Fibroblast of lung (primary cell): ENCODE data around the gene NACA2. TPM values are rescaled to one million over a fixed set of nuclear protein-coding genes. Genes with fewer than 3 reads are reported as not detected.

Experiments used
- DNase-seq, 2 donors: peaks; one replicate each; pipeline versions ENCODE4 v3.0.0 to v3.0.0-alpha.2; 2010; ENCODE audit warnings: low read depth in 2 of 2
- H2AFZ ChIP-seq: 2 replicates; pipeline ENCODE4 v1.5.1; 2012; ENCODE audit warnings: low read length, control low read depth, inconsistent platforms
- H3K27ac ChIP-seq: 2 replicates; pipeline ENCODE4 v1.5.1; 2011; ENCODE audit warnings: low read length, control low read depth; ENCODE audit not compliant: insufficient read depth
- H3K27me3 ChIP-seq: 2 replicates; pipeline ENCODE4 v1.5.1; 2011; ENCODE audit warnings: mild to moderate bottlenecking, low read length; ENCODE audit not compliant: control insufficient read depth, insufficient read depth
- H3K36me3 ChIP-seq: 2 replicates; pipeline ENCODE4 v1.5.1; 2011; ENCODE audit warnings: low read length; ENCODE audit not compliant: control insufficient read depth, insufficient read depth
- H3K4me1 ChIP-seq: 2 replicates; pipeline ENCODE4 v1.5.1; 2011; ENCODE audit warnings: low read length; ENCODE audit not compliant: control insufficient read depth, insufficient read depth; ENCODE audit errors: extremely low read depth
- H3K4me2 ChIP-seq: 2 replicates; pipeline ENCODE4 v1.5.1; 2011; ENCODE audit warnings: low read length, control low read depth; ENCODE audit not compliant: insufficient read depth; ENCODE audit errors: extremely low read depth
- H3K4me3 ChIP-seq, 4 experiments: fragments of 200-600 bp in 1 of 4; sonication (generic) in 1 of 4; replicated peaks in 1 of 4; 2 replicates each; pipeline ENCODE4 v1.5.1; 2011 to 2016; ENCODE audit warnings: low read length in 4 of 4, low read depth in 3 of 4, mild to moderate bottlenecking in 3 of 4, control low read depth in 2 of 4, inconsistent platforms in 1 of 4, mixed read lengths in 1 of 4; ENCODE audit not compliant: insufficient read depth in 1 of 4; ENCODE audit errors: control extremely low read depth in 1 of 4
- H3K79me2 ChIP-seq: 2 replicates; pipeline ENCODE4 v1.5.1; 2012; ENCODE audit warnings: mild to moderate bottlenecking, low read length, inconsistent platforms; ENCODE audit not compliant: control insufficient read depth, insufficient read depth
- H3K9ac ChIP-seq: 2 replicates; pipeline ENCODE4 v1.5.1; 2011; ENCODE audit warnings: mild to moderate bottlenecking, low read length, control low read depth; ENCODE audit not compliant: insufficient read depth
- H3K9me3 ChIP-seq: 2 replicates; pipeline ENCODE4 v1.5.1; 2012; ENCODE audit warnings: low read depth, low read length; ENCODE audit not compliant: control insufficient read depth, insufficient read depth
- H4K20me1 ChIP-seq: 2 replicates; pipeline ENCODE4 v1.5.1; 2011; ENCODE audit warnings: low read length; ENCODE audit not compliant: control insufficient read depth, insufficient read depth; ENCODE audit errors: extremely low read depth
- EZH2 ChIP-seq: IDR thresholded peaks from 2 replicates; pipeline ENCODE4 v1.5.1; 2012; ENCODE audit warnings: low read length, control low read depth, mild to moderate bottlenecking; ENCODE audit errors: missing control alignments
- polyA plus RNA-seq, 2 donors: library from polyadenylated mRNA; depleted of rRNA in 1 of 2; stranded (reverse) in 1 of 2; unstranded in 1 of 2; fragments of >200 nt; gene quantifications; 2 replicates each; pipeline ENCODE4 v1.2.1, GENCODE V29; 2011 to 2012; ENCODE audit warnings: missing spikeins in 1 of 2
- total RNA-seq: library from RNA; depleted of rRNA; stranded (reverse); fragments of >200 nt; gene quantifications from 2 replicates; pipeline ENCODE4 v1.2.1, GENCODE V29; 2014
- TF ChIP-seq, protein P1 (sequence below), 2 donors: IDR thresholded peaks in 1 of 2; conservative IDR thresholded peaks in 1 of 2; 1 replicate in 1 of 2; 2 replicates in 1 of 2; pipeline ENCODE4 v1.5.1; 2011 to 2012; ENCODE audit warnings: low read length in 2 of 2, control low read depth in 1 of 2, inconsistent platforms in 1 of 2, low read depth in 1 of 2, mild to moderate bottlenecking in 1 of 2

NACA2 gene
- total and polyA plus RNA-seq, 2 donors (not counting 1 experiment from before 2014, with no cell fraction given): not detected

DNA sequence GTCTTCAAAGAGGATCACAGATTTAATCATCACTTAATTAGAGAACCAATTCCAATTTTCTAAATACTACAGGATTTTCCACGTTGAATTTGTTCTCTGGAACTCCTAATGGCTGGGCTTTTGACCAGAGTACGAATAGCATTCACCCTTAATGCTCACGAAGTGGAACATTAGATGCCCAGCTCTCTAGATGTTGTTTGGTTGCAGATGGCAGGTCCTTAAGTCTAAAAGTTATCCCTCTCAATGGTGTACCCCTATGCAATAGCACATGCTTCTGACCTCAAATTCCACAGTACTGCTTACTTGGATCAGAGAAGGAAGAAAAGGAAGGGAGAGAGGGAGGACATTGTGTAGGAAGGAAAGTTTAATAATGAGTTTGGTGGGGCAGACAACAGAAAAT is 8.6 kb upstream of the NACA2 start:
- H3K4me3 ChIP-seq: no peak overlapping the region
- H3K27me3 ChIP-seq: peaks cover 14% of the 10 kb centered on the region
- H2AFZ ChIP-seq: no peak overlapping the region
- TF ChIP-seq EZH2: no peak
- TF ChIP-seq, protein P1, sequence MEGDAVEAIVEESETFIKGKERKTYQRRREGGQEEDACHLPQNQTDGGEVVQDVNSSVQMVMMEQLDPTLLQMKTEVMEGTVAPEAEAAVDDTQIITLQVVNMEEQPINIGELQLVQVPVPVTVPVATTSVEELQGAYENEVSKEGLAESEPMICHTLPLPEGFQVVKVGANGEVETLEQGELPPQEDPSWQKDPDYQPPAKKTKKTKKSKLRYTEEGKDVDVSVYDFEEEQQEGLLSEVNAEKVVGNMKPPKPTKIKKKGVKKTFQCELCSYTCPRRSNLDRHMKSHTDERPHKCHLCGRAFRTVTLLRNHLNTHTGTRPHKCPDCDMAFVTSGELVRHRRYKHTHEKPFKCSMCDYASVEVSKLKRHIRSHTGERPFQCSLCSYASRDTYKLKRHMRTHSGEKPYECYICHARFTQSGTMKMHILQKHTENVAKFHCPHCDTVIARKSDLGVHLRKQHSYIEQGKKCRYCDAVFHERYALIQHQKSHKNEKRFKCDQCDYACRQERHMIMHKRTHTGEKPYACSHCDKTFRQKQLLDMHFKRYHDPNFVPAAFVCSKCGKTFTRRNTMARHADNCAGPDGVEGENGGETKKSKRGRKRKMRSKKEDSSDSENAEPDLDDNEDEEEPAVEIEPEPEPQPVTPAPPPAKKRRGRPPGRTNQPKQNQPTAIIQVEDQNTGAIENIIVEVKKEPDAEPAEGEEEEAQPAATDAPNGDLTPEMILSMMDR (conservative IDR thresholded peaks at IDR 0.05 in 1 of 2, IDR thresholded peaks at IDR 0.05 in 1 of 2; ENCODE audit: low read depth in 1 of 2, low read length in 2 of 2): no peak
- no peaks in the 10 kb centered on the region for H3K79me2 ChIP-seq
- H3K4me2 ChIP-seq: no peak overlapping the region
- H3K9me3 ChIP-seq: no peaks in the 10 kb centered on the region
- H3K9ac ChIP-seq: no peak overlapping the region
- no peak overlapping the region for H3K27ac ChIP-seq
- DNase-seq: no peak
- H3K4me1 ChIP-seq: no peaks in the 10 kb centered on the region
- H3K36me3 ChIP-seq: no peaks in the 10 kb centered on the region
- H4K20me1 ChIP-seq: no peaks in the 10 kb centered on the region

DNA sequence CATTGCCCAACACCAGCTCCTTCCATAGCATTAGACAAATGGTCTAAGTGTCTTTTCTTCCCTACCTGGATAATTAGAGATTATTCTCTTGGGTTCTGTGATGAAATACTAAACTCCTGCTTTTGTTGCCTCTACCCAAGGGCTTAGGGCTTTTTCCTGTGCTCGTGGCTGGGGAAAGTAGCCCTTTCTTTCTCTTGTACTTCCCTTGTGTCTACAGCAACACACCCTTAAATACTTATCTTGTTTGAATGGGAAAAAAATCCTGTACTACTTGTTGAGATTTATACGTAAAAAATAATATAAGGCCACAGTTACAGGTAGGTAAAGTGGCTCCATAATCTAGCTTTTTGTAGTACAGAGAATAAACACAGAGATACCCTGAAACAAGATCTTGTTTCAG is 7.0 kb upstream of the NACA2 start:
- no peaks in the 10 kb centered on the region for H3K36me3 ChIP-seq
- no peak for TF ChIP-seq EZH2
- TF ChIP-seq, protein P1 (conservative IDR thresholded peaks at IDR 0.05 in 1 of 2, IDR thresholded peaks at IDR 0.05 in 1 of 2; ENCODE audit: low read depth in 1 of 2, low read length in 2 of 2): no peak
- H3K4me3 ChIP-seq: no peak overlapping the region
- DNase-seq: no peak
- no peaks in the 10 kb centered on the region for H4K20me1 ChIP-seq
- no peak overlapping the region for H2AFZ ChIP-seq
- H3K9me3 ChIP-seq: no peaks in the 10 kb centered on the region
- no peaks in the 10 kb centered on the region for H3K79me2 ChIP-seq
- no peak overlapping the region for H3K27ac ChIP-seq
- H3K27me3 ChIP-seq: peaks cover 14% of the 10 kb centered on the region
- H3K4me1 ChIP-seq: no peaks in the 10 kb centered on the region
- H3K9ac ChIP-seq: no peak overlapping the region
- no peak overlapping the region for H3K4me2 ChIP-seq

DNA sequence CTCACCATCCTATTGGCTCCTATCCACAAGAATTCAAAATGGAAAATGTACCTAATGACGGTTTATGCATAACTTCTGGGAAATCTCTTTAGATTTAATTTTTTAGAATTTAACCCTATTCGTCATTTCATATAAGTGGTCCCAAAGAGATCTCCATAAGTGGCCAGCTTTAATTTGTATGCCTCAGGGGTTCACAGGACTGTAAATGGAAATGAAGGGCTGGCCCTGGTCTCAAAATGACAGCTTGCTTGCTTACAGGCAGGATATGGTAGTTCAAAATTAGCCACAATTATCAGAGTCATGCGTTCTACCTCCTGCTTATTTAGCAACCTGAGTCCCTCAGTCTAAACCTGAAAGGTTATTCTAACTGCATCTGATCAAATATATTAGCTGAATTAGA is 6.6 kb upstream of the NACA2 start:
- no peaks in the 10 kb centered on the region for H3K9me3 ChIP-seq
- H3K4me3 ChIP-seq: no peak overlapping the region
- H2AFZ ChIP-seq: no peak overlapping the region
- TF ChIP-seq, protein P1 (conservative IDR thresholded peaks at IDR 0.05 in 1 of 2, IDR thresholded peaks at IDR 0.05 in 1 of 2; ENCODE audit: low read depth in 1 of 2, low read length in 2 of 2): no peak
- no peak for TF ChIP-seq EZH2
- H3K27me3 ChIP-seq: peaks cover 14% of the 10 kb centered on the region
- no peaks in the 10 kb centered on the region for H3K36me3 ChIP-seq
- H4K20me1 ChIP-seq: no peaks in the 10 kb centered on the region
- no peak overlapping the region for H3K4me2 ChIP-seq
- no peaks in the 10 kb centered on the region for H3K79me2 ChIP-seq
- no peak overlapping the region for H3K27ac ChIP-seq
- H3K4me1 ChIP-seq: no peaks in the 10 kb centered on the region
- H3K9ac ChIP-seq: no peak overlapping the region
- no peak for DNase-seq
